Measurements from ENCODE around the gene HRAS. TPM values are rescaled to one million over a fixed set of nuclear protein-coding genes. Genes with fewer than 3 reads are reported as not detected.

The HRAS gene
- total RNA-seq, 1 experiment from 2014 or later, result 104 TPM

DNA sequence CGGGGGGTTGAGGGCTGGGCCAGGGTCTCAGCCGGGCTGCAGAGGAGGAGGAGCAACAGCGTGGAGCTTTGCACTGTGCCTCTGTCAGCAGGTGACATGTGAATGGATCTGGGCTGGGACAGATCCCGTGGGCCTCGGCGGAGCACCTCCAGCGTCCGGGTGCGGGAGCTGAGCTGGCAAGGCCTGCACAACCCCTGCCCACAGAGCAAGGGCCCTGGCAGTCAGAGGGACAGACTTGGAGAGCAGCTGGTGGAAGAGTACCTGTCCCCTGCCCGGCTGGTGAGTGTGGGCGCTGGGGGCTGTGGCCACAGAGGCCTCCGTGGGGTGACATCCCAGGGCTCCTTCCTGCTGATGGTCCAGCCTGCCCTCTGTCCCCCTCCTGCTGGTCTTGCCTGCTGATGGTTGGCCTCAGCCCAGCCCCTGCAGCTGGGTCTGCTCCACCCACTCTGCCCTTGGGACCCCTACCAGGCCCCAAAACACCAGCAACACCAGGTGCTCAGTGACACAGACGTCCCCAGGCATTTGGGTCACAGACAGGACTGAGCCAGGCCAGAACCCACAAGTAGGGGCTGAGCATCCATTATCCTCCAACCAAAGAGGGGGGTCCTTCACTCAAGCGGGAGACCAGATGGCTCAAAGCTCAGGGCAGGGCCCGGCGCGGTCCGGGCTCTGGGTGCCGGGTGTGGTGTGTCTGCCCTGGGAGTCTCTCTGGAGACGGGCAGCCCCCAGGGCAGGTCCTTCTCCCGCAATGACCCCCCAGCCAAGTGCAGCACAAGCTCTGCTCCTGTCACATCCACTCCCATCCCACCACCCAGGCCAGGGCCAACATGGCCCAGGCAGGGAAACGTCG, 5.4 kb upstream of the HRAS start:
- Histone ChIP-seq H3K4me1 (ENCODE audit: control insufficient read depth in 1 of 2, insufficient read depth in 2 of 2, low read length in 2 of 2) (peaks cover 9 to 24% of the 10 kb centered on the region in 2 experiments; a peak in 3 of 4 replicates), H3K9ac (ENCODE audit: low read length) (no peak overlapping the region), H3K4me2 (ENCODE audit: low read length) (no peak overlapping the region), H2AFZ (ENCODE audit: low read depth, low read length, poor library complexity, severe bottlenecking) (no peak overlapping the region), H3K4me3 (replicated peaks in 1 of 2; ENCODE audit: low read depth in 1 of 2, low read length in 2 of 2) (no peak overlapping the region), H4K20me1 (ENCODE audit: insufficient read depth) (no peaks in the 10 kb centered on the region), H3K9me2 (ENCODE audit: insufficient read depth) (no peaks in the 10 kb centered on the region), H3K9me3 (ENCODE audit: control insufficient read depth in 1 of 2, insufficient read depth in 1 of 2, low read depth in 1 of 2, low read length in 2 of 2) (no peaks in the 10 kb centered on the region), H3K79me2 (ENCODE audit: insufficient read depth, low read length) (peaks cover 7% of the 10 kb centered on the region; the same call in 1 of the 2 replicates), H3K27ac (ENCODE audit: low read depth, low read length) (no peak overlapping the region), H3K27me3 (ENCODE audit: insufficient read depth, low read length) (no peaks in the 10 kb centered on the region), H3K36me3 (ENCODE audit: control insufficient read depth in 1 of 2, insufficient read depth in 2 of 2, low read length in 2 of 2) (no peaks in the 10 kb centered on the region)
- ChIA-PET RAD21 (ENCODE audit: low non-redundant PET in 1 of 2, low total read pairs in 2 of 2, uncharacterized antibody in 2 of 2, unreplicated experiment in 2 of 2) (no interaction called here), POLR2A (no interaction called here), CTCF (no interaction called here)
- ATAC-seq (no peak), DNase-seq (ENCODE audit: low read depth, low spot score) (no peak)
- TF ChIP-seq POLR2AphosphoS5 (IDR thresholded peaks at IDR 0.05; ENCODE audit: low read depth, low read length), result no peak
- TF ChIP-seq ELF1 (IDR thresholded peaks at IDR 0.05; ENCODE audit: borderline replicate concordance, low read depth), result no peak
- no peak for TF ChIP-seq SIN3A (IDR thresholded peaks at IDR 0.05; ENCODE audit: low read depth)
- no peak for TF ChIP-seq SRF (IDR thresholded peaks at IDR 0.05; ENCODE audit: low read depth)
- no peak for TF ChIP-seq EZH2 (IDR thresholded peaks at IDR 0.05)
- no peak for TF ChIP-seq FOSL1 (IDR thresholded peaks at IDR 0.05; ENCODE audit: low read depth)
- TF ChIP-seq MAX (IDR thresholded peaks at IDR 0.05), result no peak
- no peak for TF ChIP-seq CBX3 (IDR thresholded peaks at IDR 0.05; ENCODE audit: low read depth)
- TF ChIP-seq EZH2phosphoT487 (IDR thresholded peaks at IDR 0.05; ENCODE audit: borderline replicate concordance), result no peak
- no peak for TF ChIP-seq CEBPB (IDR thresholded peaks at IDR 0.05; ENCODE audit: low read depth)
- TF ChIP-seq JUND (IDR thresholded peaks at IDR 0.05), result no peak
- no peak for TF ChIP-seq ZNF274 (IDR thresholded peaks at IDR 0.05; ENCODE audit: low read depth, low read length)
- TF ChIP-seq, protein P1, sequence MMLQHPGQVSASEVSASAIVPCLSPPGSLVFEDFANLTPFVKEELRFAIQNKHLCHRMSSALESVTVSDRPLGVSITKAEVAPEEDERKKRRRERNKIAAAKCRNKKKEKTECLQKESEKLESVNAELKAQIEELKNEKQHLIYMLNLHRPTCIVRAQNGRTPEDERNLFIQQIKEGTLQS (IDR thresholded peaks at IDR 0.05), result no peak
- no peak for TF ChIP-seq REST (IDR thresholded peaks at IDR 0.05; ENCODE audit: low read depth)
- no peak for TF ChIP-seq ZBTB33 (IDR thresholded peaks at IDR 0.05; ENCODE audit: extremely low read depth, insufficient replicate concordance, low read length)
- no peak for TF ChIP-seq EGR1 (IDR thresholded peaks at IDR 0.05; ENCODE audit: low read depth)
- TF ChIP-seq RAD21 (IDR thresholded peaks at IDR 0.05; ENCODE audit: low read depth), result no peak
- BruUV-seq (replicated peaks), result no TSS peak
- intact Hi-C loops (cut with micrococcal nuclease), result no loop called here

Measured in HCT116 (cell line).